BJ (cell line): ENCODE measurements around the gene UBAC1. TPM values are rescaled to one million over a fixed set of nuclear protein-coding genes. Genes with fewer than 3 reads are reported as not detected.

Experiments
- CTCF ChIA-PET: fragments of 350-600 bp; formaldehyde crosslinking; extraction: SDS; loops from one replicate; lab custom pipeline; 2021; ENCODE audit warnings: antibody characterized with exemption, inconsistent platforms; lab: Yijun Ruan, JAX
- POLR2A ChIA-PET: fragments of 300-600 bp; sonication (Branson Sonifier 250); formaldehyde crosslinking; extraction: SDS; loops from one replicate; lab custom pipeline; 2021; ENCODE audit warnings: antibody characterized with exemption; lab: Charles Lee
- DNase-seq: peaks from one replicate; pipeline ENCODE4 v3.0.0-alpha.2; 2011; ENCODE audit warnings: low read depth
- H3K27me3 ChIP-seq: 2 replicates; pipeline ENCODE4 v1.6.0; 2011; ENCODE audit warnings: low read length; ENCODE audit not compliant: control insufficient read depth, insufficient read depth
- H3K36me3 ChIP-seq: 2 replicates; pipeline ENCODE4 v1.5.1; 2011; ENCODE audit warnings: low read length; ENCODE audit not compliant: control insufficient read depth, insufficient read depth
- H3K4me3 ChIP-seq: 2 replicates; pipeline ENCODE4 v1.5.1; 2011; ENCODE audit warnings: low read depth, mild to moderate bottlenecking, control low read depth, low read length
- polyA plus RNA-seq: library from polyadenylated mRNA; depleted of rRNA; stranded (reverse); fragments of >200 nt; gene quantifications from 2 replicates; pipeline ENCODE4 v1.2.3, GENCODE V29; 2011
- TF ChIP-seq, protein P1 (sequence below): IDR thresholded peaks from 2 replicates; pipeline ENCODE4 v1.5.1; 2011; ENCODE audit warnings: low read depth, mild to moderate bottlenecking, control low read depth, inconsistent platforms, low read length, moderate library complexity; ENCODE audit not compliant: insufficient read depth

UBAC1 gene
- polyA plus RNA-seq, 1 experiment, result 50.2 TPM

DNA sequence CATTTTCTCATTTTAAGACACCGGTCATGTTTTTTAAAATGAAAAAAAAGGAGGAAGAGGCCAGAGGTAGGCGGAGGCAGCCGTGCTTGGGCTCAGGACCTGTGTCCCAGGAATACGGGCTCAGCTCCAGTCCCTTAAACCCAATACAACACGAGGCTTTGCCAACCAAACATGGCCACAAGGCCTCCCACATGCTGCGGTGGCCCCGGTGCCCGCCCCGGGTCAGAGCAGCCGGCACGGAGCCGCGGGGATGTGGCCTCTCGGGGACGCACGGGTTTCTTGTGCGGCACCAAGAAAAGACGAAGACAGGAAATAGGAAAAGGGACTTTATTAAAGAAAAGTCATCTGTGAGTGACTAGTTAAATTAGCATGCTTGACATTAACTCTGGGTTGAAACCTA, 28.5 kb downstream of the UBAC1 start:
- ChIA-PET CTCF (interaction anchor here (1.1 kb wide), 1 partner anchor 36 kb away, joined by 3 read pairs; no protein-coding TSS in a partner anchor), POLR2A (no interaction called here)
- H3K36me3 ChIP-seq, result peaks cover 17% of the 10 kb centered on the region
- DNase-seq, result no peak
- H3K27me3 ChIP-seq, result no peaks in the 10 kb centered on the region
- no peak overlapping the region for H3K4me3 ChIP-seq
- TF ChIP-seq, protein P1, sequence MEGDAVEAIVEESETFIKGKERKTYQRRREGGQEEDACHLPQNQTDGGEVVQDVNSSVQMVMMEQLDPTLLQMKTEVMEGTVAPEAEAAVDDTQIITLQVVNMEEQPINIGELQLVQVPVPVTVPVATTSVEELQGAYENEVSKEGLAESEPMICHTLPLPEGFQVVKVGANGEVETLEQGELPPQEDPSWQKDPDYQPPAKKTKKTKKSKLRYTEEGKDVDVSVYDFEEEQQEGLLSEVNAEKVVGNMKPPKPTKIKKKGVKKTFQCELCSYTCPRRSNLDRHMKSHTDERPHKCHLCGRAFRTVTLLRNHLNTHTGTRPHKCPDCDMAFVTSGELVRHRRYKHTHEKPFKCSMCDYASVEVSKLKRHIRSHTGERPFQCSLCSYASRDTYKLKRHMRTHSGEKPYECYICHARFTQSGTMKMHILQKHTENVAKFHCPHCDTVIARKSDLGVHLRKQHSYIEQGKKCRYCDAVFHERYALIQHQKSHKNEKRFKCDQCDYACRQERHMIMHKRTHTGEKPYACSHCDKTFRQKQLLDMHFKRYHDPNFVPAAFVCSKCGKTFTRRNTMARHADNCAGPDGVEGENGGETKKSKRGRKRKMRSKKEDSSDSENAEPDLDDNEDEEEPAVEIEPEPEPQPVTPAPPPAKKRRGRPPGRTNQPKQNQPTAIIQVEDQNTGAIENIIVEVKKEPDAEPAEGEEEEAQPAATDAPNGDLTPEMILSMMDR, result no peak

GRCh38 chr9:135931349-135931820, 29.8 kb downstream of the UBAC1 start:
- Histone ChIP-seq H3K27me3 (no peaks in the 10 kb centered on the region), H3K4me3 (no peak overlapping the region), H3K36me3 (peaks cover 14% of the 10 kb centered on the region; the same call in 1 of the 2 replicates)
- ChIA-PET CTCF (interaction anchor here (1.1 kb wide), 1 partner anchor 37 kb away, joined by 3 read pairs; no protein-coding TSS in a partner anchor), POLR2A (no interaction called here)
- no peak for DNase-seq
- TF ChIP-seq, protein P1, result no peak

- ChIA-PET POLR2A (no interaction called here), CTCF (interaction anchor here (0.7 kb wide), 1 partner anchor 81 kb away, joined by 3 read pairs; no protein-coding TSS in a partner anchor)
- no peak overlapping the region for H3K4me3 ChIP-seq
- peaks cover 14% of the 10 kb centered on the region; the same call in 1 of the 2 replicates for H3K36me3 ChIP-seq
- no peak for DNase-seq
- TF ChIP-seq, protein P1, result no peak
- H3K27me3 ChIP-seq, result no peaks in the 10 kb centered on the region
These were observed 30.5 kb downstream of the UBAC1 start for GRCh38 chr9:135930446-135931345.

GRCh38 chr9:135929656-135930445, 31.3 kb downstream of the UBAC1 start:
- CTCF ChIA-PET, result interaction anchor here (0.7 kb wide), 1 partner anchor 81 kb away, joined by 3 read pairs; no protein-coding TSS in a partner anchor
- POLR2A ChIA-PET, result no interaction called here
- DNase-seq, result no peak
- TF ChIP-seq, protein P1, result no peak
- Histone ChIP-seq H3K4me3 (no peak overlapping the region), H3K36me3 (peaks cover 14% of the 10 kb centered on the region; the same call in 1 of the 2 replicates), H3K27me3 (no peaks in the 10 kb centered on the region)
